GM19043 (cell line): Measurements from ENCODE around the gene PGAP3.
"Not testable (repeated sequence)": the region's sequence is repeated elsewhere in the genome, so short reads cannot be mapped to it uniquely, and the experiment has no call there.

Experiments
- ATAC-seq: cut with Tn5 transposase; IDR thresholded peaks from one replicate; pipeline ENCODE4 v1.9.1; 2021; ENCODE audit warnings: low read depth; ENCODE audit not compliant: unreplicated experiment

PGAP3 gene

GRCh38 chr17:39715375-39716072 is 27.7 kb upstream of the PGAP3 start:
- no peak for ATAC-seq

- ATAC-seq: no peak
These were observed 26.4 kb upstream of the PGAP3 start for GRCh38 chr17:39714234-39714633.

GRCh38 chr17:39711851-39712250 is 24.0 kb upstream of the PGAP3 start:
- ATAC-seq: no peak

GRCh38 chr17:39711071-39711470 is 23.2 kb upstream of the PGAP3 start:
- not testable (repeated sequence) for ATAC-seq

- ATAC-seq: no peak
These were observed 22.4 kb upstream of the PGAP3 start for GRCh38 chr17:39709998-39710964.

GRCh38 chr17:39709319-39709997 is 21.6 kb upstream of the PGAP3 start:
- ATAC-seq: no peak

GRCh38 chr17:39706921-39707337 is 19.1 kb upstream of the PGAP3 start:
- no peak for ATAC-seq

- no peak for ATAC-seq
These were observed 18.5 kb upstream of the PGAP3 start for GRCh38 chr17:39706383-39706782.

GRCh38 chr17:39705786-39706348 is 18.0 kb upstream of the PGAP3 start:
- no peak for ATAC-seq

GRCh38 chr17:39704821-39705551 is 17.1 kb upstream of the PGAP3 start:
- ATAC-seq: no peak

- ATAC-seq: no peak
These were observed 16.1 kb upstream of the PGAP3 start for GRCh38 chr17:39703913-39704312.

GRCh38 chr17:39702901-39703893 is 15.3 kb upstream of the PGAP3 start:
- ATAC-seq: no peak

- no peak for ATAC-seq
These were observed 14.0 kb upstream of the PGAP3 start for GRCh38 chr17:39701784-39702422.

- ATAC-seq: no peak
These were observed 13.3 kb upstream of the PGAP3 start for GRCh38 chr17:39701012-39701783.

- no peak for ATAC-seq
These were observed 12.5 kb upstream of the PGAP3 start for GRCh38 chr17:39700148-39700987.

GRCh38 chr17:39699818-39700147 is 11.9 kb upstream of the PGAP3 start, which contains the start of gene ERBB2:
ERBB2 (plus strand) TSS chr17:39700064; CDS start chr17:39700239, 175 bp downstream.
- no peak for ATAC-seq
